Fibroblast of lung (primary cell): ENCODE results near the gene NCOA5. TPM values are rescaled to one million over a fixed set of nuclear protein-coding genes. Genes with fewer than 3 reads are reported as not detected.

Source experiments
- DNase-seq, 2 donors: peaks; one replicate each; pipeline versions ENCODE4 v3.0.0 to v3.0.0-alpha.2; 2010; ENCODE audit warnings: low read depth in 2 of 2
- H2AFZ ChIP-seq: 2 replicates; pipeline ENCODE4 v1.5.1; 2012; ENCODE audit warnings: low read length, control low read depth, inconsistent platforms
- H3K27ac ChIP-seq: 2 replicates; pipeline ENCODE4 v1.5.1; 2011; ENCODE audit warnings: low read length, control low read depth; ENCODE audit not compliant: insufficient read depth
- H3K27me3 ChIP-seq: 2 replicates; pipeline ENCODE4 v1.5.1; 2011; ENCODE audit warnings: mild to moderate bottlenecking, low read length; ENCODE audit not compliant: control insufficient read depth, insufficient read depth
- H3K36me3 ChIP-seq: 2 replicates; pipeline ENCODE4 v1.5.1; 2011; ENCODE audit warnings: low read length; ENCODE audit not compliant: control insufficient read depth, insufficient read depth
- H3K4me1 ChIP-seq: 2 replicates; pipeline ENCODE4 v1.5.1; 2011; ENCODE audit warnings: low read length; ENCODE audit not compliant: control insufficient read depth, insufficient read depth; ENCODE audit errors: extremely low read depth
- H3K4me2 ChIP-seq: 2 replicates; pipeline ENCODE4 v1.5.1; 2011; ENCODE audit warnings: low read length, control low read depth; ENCODE audit not compliant: insufficient read depth; ENCODE audit errors: extremely low read depth
- H3K4me3 ChIP-seq, 4 experiments: fragments of 200-600 bp in 1 of 4; sonication (generic) in 1 of 4; replicated peaks in 1 of 4; 2 replicates each; pipeline ENCODE4 v1.5.1; 2011 to 2016; ENCODE audit warnings: low read length in 4 of 4, low read depth in 3 of 4, mild to moderate bottlenecking in 3 of 4, control low read depth in 2 of 4, inconsistent platforms in 1 of 4, mixed read lengths in 1 of 4; ENCODE audit not compliant: insufficient read depth in 1 of 4; ENCODE audit errors: control extremely low read depth in 1 of 4
- H3K79me2 ChIP-seq: 2 replicates; pipeline ENCODE4 v1.5.1; 2012; ENCODE audit warnings: mild to moderate bottlenecking, low read length, inconsistent platforms; ENCODE audit not compliant: control insufficient read depth, insufficient read depth
- H3K9ac ChIP-seq: 2 replicates; pipeline ENCODE4 v1.5.1; 2011; ENCODE audit warnings: mild to moderate bottlenecking, low read length, control low read depth; ENCODE audit not compliant: insufficient read depth
- H3K9me3 ChIP-seq: 2 replicates; pipeline ENCODE4 v1.5.1; 2012; ENCODE audit warnings: low read depth, low read length; ENCODE audit not compliant: control insufficient read depth, insufficient read depth
- H4K20me1 ChIP-seq: 2 replicates; pipeline ENCODE4 v1.5.1; 2011; ENCODE audit warnings: low read length; ENCODE audit not compliant: control insufficient read depth, insufficient read depth; ENCODE audit errors: extremely low read depth
- EZH2 ChIP-seq: IDR thresholded peaks from 2 replicates; pipeline ENCODE4 v1.5.1; 2012; ENCODE audit warnings: low read length, control low read depth, mild to moderate bottlenecking; ENCODE audit errors: missing control alignments
- polyA plus RNA-seq, 2 donors: library from polyadenylated mRNA; depleted of rRNA in 1 of 2; stranded (reverse) in 1 of 2; unstranded in 1 of 2; fragments of >200 nt; gene quantifications; 2 replicates each; pipeline ENCODE4 v1.2.1, GENCODE V29; 2011 to 2012; ENCODE audit warnings: missing spikeins in 1 of 2
- total RNA-seq: library from RNA; depleted of rRNA; stranded (reverse); fragments of >200 nt; gene quantifications from 2 replicates; pipeline ENCODE4 v1.2.1, GENCODE V29; 2014
- TF ChIP-seq, protein P1 (sequence below), 2 donors: IDR thresholded peaks in 1 of 2; conservative IDR thresholded peaks in 1 of 2; 1 replicate in 1 of 2; 2 replicates in 1 of 2; pipeline ENCODE4 v1.5.1; 2011 to 2012; ENCODE audit warnings: low read length in 2 of 2, control low read depth in 1 of 2, inconsistent platforms in 1 of 2, low read depth in 1 of 2, mild to moderate bottlenecking in 1 of 2

NCOA5 gene
- total and polyA plus RNA-seq, 2 donors (not counting 1 experiment from before 2014, with no cell fraction given): 8.1 to 18.0 TPM

DNA sequence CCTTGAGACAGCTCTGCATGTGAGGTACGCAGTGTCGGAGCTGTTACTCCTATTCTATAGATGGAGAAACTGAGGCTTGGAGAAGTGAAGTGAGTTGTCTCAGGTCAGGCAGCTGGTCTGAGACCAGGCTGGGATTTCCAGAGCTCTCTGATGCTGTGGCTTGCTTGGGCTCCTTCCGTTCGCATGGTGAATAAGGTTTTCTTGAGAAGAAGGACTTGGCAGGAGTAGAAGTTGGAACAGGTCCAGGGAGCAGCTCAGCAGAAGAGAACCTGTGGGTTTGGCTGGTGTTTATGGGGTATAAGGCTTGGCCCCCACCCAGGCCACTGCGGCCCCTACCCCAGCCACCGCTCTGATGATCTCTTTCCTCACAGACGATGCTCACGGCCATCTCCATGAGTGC lies 53.4 kb downstream of the NCOA5 start:
- Histone ChIP-seq H3K79me2 (no peaks in the 10 kb centered on the region), H3K9ac (no peak overlapping the region), H3K4me1 (no peaks in the 10 kb centered on the region), H4K20me1 (no peaks in the 10 kb centered on the region), H2AFZ (no peak overlapping the region), H3K36me3 (no peaks in the 10 kb centered on the region), H3K27ac (no peak overlapping the region), H3K4me2 (no peak overlapping the region), H3K9me3 (no peaks in the 10 kb centered on the region), H3K27me3 (peaks cover 13% of the 10 kb centered on the region), H3K4me3 (no peak overlapping the region)
- DNase-seq: no peak
- TF ChIP-seq EZH2: no peak
- TF ChIP-seq, protein P1, sequence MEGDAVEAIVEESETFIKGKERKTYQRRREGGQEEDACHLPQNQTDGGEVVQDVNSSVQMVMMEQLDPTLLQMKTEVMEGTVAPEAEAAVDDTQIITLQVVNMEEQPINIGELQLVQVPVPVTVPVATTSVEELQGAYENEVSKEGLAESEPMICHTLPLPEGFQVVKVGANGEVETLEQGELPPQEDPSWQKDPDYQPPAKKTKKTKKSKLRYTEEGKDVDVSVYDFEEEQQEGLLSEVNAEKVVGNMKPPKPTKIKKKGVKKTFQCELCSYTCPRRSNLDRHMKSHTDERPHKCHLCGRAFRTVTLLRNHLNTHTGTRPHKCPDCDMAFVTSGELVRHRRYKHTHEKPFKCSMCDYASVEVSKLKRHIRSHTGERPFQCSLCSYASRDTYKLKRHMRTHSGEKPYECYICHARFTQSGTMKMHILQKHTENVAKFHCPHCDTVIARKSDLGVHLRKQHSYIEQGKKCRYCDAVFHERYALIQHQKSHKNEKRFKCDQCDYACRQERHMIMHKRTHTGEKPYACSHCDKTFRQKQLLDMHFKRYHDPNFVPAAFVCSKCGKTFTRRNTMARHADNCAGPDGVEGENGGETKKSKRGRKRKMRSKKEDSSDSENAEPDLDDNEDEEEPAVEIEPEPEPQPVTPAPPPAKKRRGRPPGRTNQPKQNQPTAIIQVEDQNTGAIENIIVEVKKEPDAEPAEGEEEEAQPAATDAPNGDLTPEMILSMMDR (conservative IDR thresholded peaks at IDR 0.05 in 1 of 2, IDR thresholded peaks at IDR 0.05 in 1 of 2; ENCODE audit: low read depth in 1 of 2, low read length in 2 of 2): no peak

- no peak overlapping the region for H3K4me2 ChIP-seq
- DNase-seq: no peak
- TF ChIP-seq, protein P1 (conservative IDR thresholded peaks at IDR 0.05 in 1 of 2, IDR thresholded peaks at IDR 0.05 in 1 of 2; ENCODE audit: low read depth in 1 of 2, low read length in 2 of 2): no peak
- TF ChIP-seq EZH2: no peak
- no peaks in the 10 kb centered on the region for H3K4me1 ChIP-seq
- no peak overlapping the region for H2AFZ ChIP-seq
- H3K4me3 ChIP-seq: no peak overlapping the region
- no peaks in the 10 kb centered on the region for H3K9me3 ChIP-seq
- no peak overlapping the region for H3K27ac ChIP-seq
- H3K9ac ChIP-seq: no peak overlapping the region
- H3K36me3 ChIP-seq: no peaks in the 10 kb centered on the region
- H3K79me2 ChIP-seq: no peaks in the 10 kb centered on the region
- H4K20me1 ChIP-seq: no peaks in the 10 kb centered on the region
- H3K27me3 ChIP-seq: peaks cover 19% of the 10 kb centered on the region
Observed at GRCh38 chr20:46035713-46036112, 54.0 kb downstream of the NCOA5 start.

GRCh38 chr20:46035253-46035652 lies 54.5 kb downstream of the NCOA5 start:
- H3K36me3 ChIP-seq: no peaks in the 10 kb centered on the region
- no peak overlapping the region for H3K4me2 ChIP-seq
- H2AFZ ChIP-seq: no peak overlapping the region
- H3K9ac ChIP-seq: no peak overlapping the region
- no peaks in the 10 kb centered on the region for H3K9me3 ChIP-seq
- TF ChIP-seq EZH2: no peak
- TF ChIP-seq, protein P1 (conservative IDR thresholded peaks at IDR 0.05 in 1 of 2, IDR thresholded peaks at IDR 0.05 in 1 of 2; ENCODE audit: low read depth in 1 of 2, low read length in 2 of 2): no peak
- no peaks in the 10 kb centered on the region for H4K20me1 ChIP-seq
- H3K4me3 ChIP-seq: no peak overlapping the region
- peaks cover 22% of the 10 kb centered on the region for H3K27me3 ChIP-seq
- H3K79me2 ChIP-seq: no peaks in the 10 kb centered on the region
- H3K4me1 ChIP-seq: no peaks in the 10 kb centered on the region
- DNase-seq: no peak
- no peak overlapping the region for H3K27ac ChIP-seq
